T-cell (primary cell): ENCODE measurements around the gene CHST4. TPM values are rescaled to one million over a fixed set of nuclear protein-coding genes. Genes with fewer than 3 reads are reported as not detected.

Experiments
- ATAC-seq, 4 experiments: fragments of 200-7000 bp in 3 of 4; fragments of 150-1000 bp in 1 of 4; cut with Tn5 transposase; replicated peaks in 1 of 4; 1 replicate in 3 of 4; 2 replicates in 1 of 4; pipeline ENCODE4 v1.10.0; 2021; ENCODE audit warnings: moderate library complexity in 3 of 4, mild to moderate bottlenecking in 2 of 4, moderate number of reproducible peaks in 1 of 4
- CTCF ChIA-PET, 2 donors: fragments of 300-600 bp; sonication (Branson Sonifier 250); formaldehyde crosslinking; loops; one replicate each; lab custom pipeline; 2022; ENCODE audit warnings: antibody characterized with exemption in 2 of 2; lab: Charles Lee
- POLR2A ChIA-PET, 2 donors: fragments of 300-600 bp; sonication (Branson Sonifier 250); formaldehyde crosslinking; loops; one replicate each; lab custom pipeline; 2022; ENCODE audit warnings: antibody characterized with exemption in 2 of 2; lab: Charles Lee
- DNase-seq, 35 experiments: peaks; one replicate each; pipeline versions ENCODE4 v3.0.0 to v3.0.0-alpha.2; 2013 to 2023
- H3K27ac ChIP-seq: one replicate; pipeline ENCODE4 v1.5.1; 2013; ENCODE audit warnings: low read length
- H3K27me3 ChIP-seq, 2 experiments: replicated peaks in 1 of 2; 1 replicate in 1 of 2; 2 replicates in 1 of 2; pipeline versions ENCODE4 v1.6.1 to v1.7.0; 2013; ENCODE audit warnings: low read length in 1 of 2, mixed read lengths in 1 of 2; ENCODE audit not compliant: control insufficient read depth in 2 of 2, insufficient read depth in 2 of 2; ENCODE audit errors: extremely low read depth in 1 of 2
- H3K36me3 ChIP-seq, 2 donors: 1 replicate in 1 of 2; 2 replicates in 1 of 2; pipeline versions ENCODE4 v1.6.1 to v1.7.0; 2013; ENCODE audit warnings: low read length in 1 of 2; ENCODE audit not compliant: control insufficient read depth in 2 of 2, insufficient read depth in 1 of 2; ENCODE audit errors: extremely low read depth in 1 of 2
- H3K4me1 ChIP-seq, 2 experiments: 1 replicate in 1 of 2; 2 replicates in 1 of 2; pipeline versions ENCODE4 v1.6.1 to v1.7.0; 2013; ENCODE audit warnings: low read length in 2 of 2, mixed read lengths in 1 of 2; ENCODE audit not compliant: insufficient read depth in 2 of 2, control insufficient read depth in 1 of 2; ENCODE audit errors: extremely low read depth in 1 of 2
- H3K4me3 ChIP-seq, 2 donors: 1 replicate in 1 of 2; 2 replicates in 1 of 2; pipeline versions ENCODE4 v1.5.1 to v1.7.0; 2013; ENCODE audit warnings: mild to moderate bottlenecking in 2 of 2, low read length in 1 of 2, moderate library complexity in 1 of 2; ENCODE audit not compliant: control insufficient read depth in 1 of 2; ENCODE audit errors: extremely low read depth in 1 of 2
- H3K9me3 ChIP-seq: 2 replicates; pipeline ENCODE4 v1.7.0; 2013
- H3K27ac Mint-ChIP-seq, 2 donors: one replicate each; pipeline ENCODE4 v1.8.0; 2020 to 2021; ENCODE audit warnings: mild to moderate bottlenecking in 2 of 2, mixed read lengths in 2 of 2
- H3K27me3 Mint-ChIP-seq, 2 donors: one replicate each; pipeline ENCODE4 v1.8.0; 2021 to 2022; ENCODE audit warnings: mixed read lengths in 2 of 2
- H3K36me3 Mint-ChIP-seq: one replicate; pipeline ENCODE4 v1.8.0; 2021; ENCODE audit warnings: mixed read lengths
- H3K4me1 Mint-ChIP-seq, 3 donors: one replicate each; pipeline ENCODE4 v1.8.0; 2020 to 2022; ENCODE audit warnings: mixed read lengths in 3 of 3, mild to moderate bottlenecking in 1 of 3
- H3K4me3 Mint-ChIP-seq, 3 donors: one replicate each; pipeline ENCODE4 v1.8.0; 2020 to 2022; ENCODE audit warnings: mild to moderate bottlenecking in 3 of 3, mixed read lengths in 3 of 3, moderate library complexity in 3 of 3
- H3K9me3 Mint-ChIP-seq, 3 donors: one replicate each; pipeline ENCODE4 v1.8.0; 2020 to 2022; ENCODE audit warnings: mixed read lengths in 3 of 3
- WGBS: methylation state at CpG from one replicate; pipeline ENCODE4 v1.1.5; 2013; ENCODE audit warnings: missing lambda C conversion rate; ENCODE audit not compliant: insufficient coverage; 5-methylcytosine and 5-hydroxymethylcytosine counted together
- total RNA-seq, 35 experiments: library from RNA in 6 of 35; stranded (reverse) in 6 of 35; fragments of 120-200 nt in 1 of 35; gene quantifications; one replicate each; pipeline versions ENCODE4 v1.2.1 to v1.2.4 and lab custom pipeline; 2013 to 2026

Gene CHST4
- total RNA-seq, 5 donors from 2014 or later (not counting 1 experiment from before 2014, with no cell fraction given) = 0.23 TPM; not detected in 4

DNA sequence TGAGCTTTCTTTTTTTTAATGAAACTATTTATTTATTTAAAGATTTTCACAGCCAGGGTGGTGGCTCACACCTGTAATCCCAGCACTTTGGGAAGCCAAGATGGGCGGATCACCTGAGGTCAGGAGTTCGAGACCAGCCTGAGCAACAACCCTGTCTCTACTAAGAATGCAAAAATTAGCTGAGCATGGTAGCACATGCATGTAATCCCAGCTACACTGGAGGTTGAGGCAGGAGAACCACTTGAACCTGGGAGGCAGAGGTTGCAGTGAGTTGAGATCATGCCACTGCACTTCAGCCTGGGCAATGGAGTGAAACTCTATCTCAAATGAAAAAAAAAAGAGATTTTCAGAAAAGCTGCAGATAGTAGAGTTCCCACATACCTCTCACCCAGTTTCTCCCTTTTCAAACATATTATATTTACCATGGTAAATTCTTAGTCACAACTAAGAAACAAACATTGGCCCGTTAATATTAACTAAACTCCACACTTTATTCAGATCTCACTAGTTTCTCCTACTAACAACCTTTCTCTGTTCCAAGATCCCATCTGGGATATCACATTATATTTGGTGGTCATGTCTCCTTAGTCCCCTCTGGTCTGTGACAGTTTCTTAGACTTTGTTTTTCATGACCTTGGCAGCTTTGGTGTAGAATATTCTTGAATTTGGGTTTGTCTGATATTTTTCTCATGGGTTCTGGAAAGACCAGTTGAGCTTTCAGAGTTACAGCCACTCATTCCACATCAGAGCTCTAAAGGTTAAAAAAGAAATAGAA lies 58.5 kb downstream of the CHST4 start:
- Histone ChIP-seq H3K27me3 (no peaks in the 10 kb centered on the region), H3K4me1 (no peaks in the 10 kb centered on the region), H3K4me3 (no peak overlapping the region), H3K36me3 (no peaks in the 10 kb centered on the region), H3K27ac (no peak overlapping the region), H3K9me3 (no peaks in the 10 kb centered on the region)
- H3K4me3 Mint-ChIP-seq = no peak overlapping the region
- H3K4me1 Mint-ChIP-seq = no peaks in the 10 kb centered on the region
- DNase-seq = no peak
- no peak overlapping the region for H3K27ac Mint-ChIP-seq
- no peak for ATAC-seq
- 83% methylated on average over 3 of the region's 3 CpGs for WGBS
- H3K36me3 Mint-ChIP-seq = no peaks in the 10 kb centered on the region
- H3K27me3 Mint-ChIP-seq = peaks cover 31 to 34% of the 10 kb centered on the region in 2 donors
- ChIA-PET POLR2A (interaction anchor here in 1 of 2 donors (0.5 kb wide), 1 partner anchor 118 kb away, joined by 3 read pairs; no protein-coding TSS in a partner anchor), CTCF (interaction anchor here in 1 of 2 donors (0.9 kb wide), 1 partner anchor 24 kb away, joined by 3 read pairs; no protein-coding TSS in a partner anchor)
- no peaks in the 10 kb centered on the region for H3K9me3 Mint-ChIP-seq

DNA sequence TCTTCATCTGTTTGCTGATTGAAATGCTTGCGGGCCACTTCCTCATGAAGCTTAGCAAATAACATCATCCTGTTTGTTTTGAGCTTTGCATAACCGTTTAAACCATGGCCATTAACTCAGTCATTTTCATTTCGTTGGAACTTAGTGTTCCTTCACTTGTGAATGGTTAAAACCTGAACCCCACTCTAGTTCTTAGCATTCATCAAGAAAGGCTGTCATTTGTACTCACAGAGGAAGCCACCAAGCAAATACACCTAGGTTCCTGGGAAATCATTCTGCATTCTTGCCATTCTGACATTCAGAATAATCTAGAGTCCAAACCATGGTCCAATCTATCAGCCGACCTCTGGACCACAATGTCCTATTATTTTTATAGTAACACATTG lies 59.1 kb downstream of the CHST4 start:
- H3K36me3 ChIP-seq = no peaks in the 10 kb centered on the region
- H3K27ac Mint-ChIP-seq = no peak overlapping the region
- H3K36me3 Mint-ChIP-seq = no peaks in the 10 kb centered on the region
- no peaks in the 10 kb centered on the region for H3K9me3 ChIP-seq
- H3K4me3 Mint-ChIP-seq = no peak overlapping the region
- WGBS = 81% methylated on average over 3 of the region's 4 CpGs
- DNase-seq (no peak), ATAC-seq (no peak)
- no peak overlapping the region for H3K27ac ChIP-seq
- no peak overlapping the region for H3K4me3 ChIP-seq
- no peaks in the 10 kb centered on the region for H3K4me1 Mint-ChIP-seq
- H3K27me3 Mint-ChIP-seq = peaks cover 28 to 34% of the 10 kb centered on the region in 2 donors
- H3K27me3 ChIP-seq = no peaks in the 10 kb centered on the region
- ChIA-PET POLR2A (interaction anchor here in 1 of 2 donors (0.5 kb wide), 1 partner anchor 117 kb away, joined by 3 read pairs; no protein-coding TSS in a partner anchor), CTCF (no interaction called here)
- no peaks in the 10 kb centered on the region for H3K9me3 Mint-ChIP-seq
- H3K4me1 ChIP-seq = no peaks in the 10 kb centered on the region

Other genes starting within 250 kb of the CHST4 start
- gene CMTR2, start 237.0 kb upstream of the CHST4 start, total RNA-seq = 10 to 100 TPM; 10.6 to 25.5 (median 20.4) TPM
- not detected for gene CALB2, start 167.7 kb upstream of the CHST4 start, total RNA-seq
- gene TLE7, start 84.4 kb upstream of the CHST4 start, total RNA-seq = not detected
- gene ZNF23, start 64.2 kb upstream of the CHST4 start, total RNA-seq = 10 to 100 TPM in 4 of 5 donors, 1 to 10 TPM in 1; 8.2 to 14.6 (median 10.9) TPM
- 1 to 10 TPM; 6.9 to 9.4 (median 8.4) TPM for gene ZNF19, start 37.1 kb upstream of the CHST4 start, total RNA-seq
- 1 to 10 TPM in 1 of 5 donors, under 1 TPM in 2, not detected in 2; 0.49 to 1.1 (median 0.66) TPM for gene TAT, start 50.7 kb downstream of the CHST4 start, total RNA-seq
- under 1 TPM in 1 of 5 donors, not detected in 4; 0.22 TPM for gene MARVELD3, start 99.8 kb downstream of the CHST4 start, total RNA-seq
- 1 to 10 TPM; 7.6 to 9.9 (median 9.3) TPM for gene PHLPP2, start 198.3 kb downstream of the CHST4 start, total RNA-seq